PC-3 (cell line): Measurements from ENCODE around the gene UTS2B. TPM values are rescaled to one million over a fixed set of nuclear protein-coding genes. Genes with fewer than 3 reads are reported as not detected.

Experiments used
- ATAC-seq: fragments of 200-7000 bp; cut with Tn5 transposase; 2 replicates; pipeline ENCODE4 v1.9.1; 2020; ENCODE audit warnings: mild to moderate bottlenecking, moderate library complexity
- BruUV-seq: library from RNA; stranded (reverse); fragments of 400-500 nt; replicated peaks from 2 replicates; lab custom pipeline; 2021; lab: Mats Ljungman, UMichigan
- CTCF ChIA-PET: fragments of 300-600 bp; sonication (Branson Sonifier 250); formaldehyde crosslinking; loops from one replicate; lab custom pipeline; 2022; ENCODE audit warnings: antibody characterized with exemption; lab: Charles Lee
- POLR2A ChIA-PET: fragments of 300-600 bp; sonication (Branson Sonifier 250); formaldehyde crosslinking; loops from one replicate; lab custom pipeline; 2022; ENCODE audit warnings: antibody characterized with exemption; ENCODE audit not compliant: unreplicated experiment; lab: Charles Lee
- DNase-seq: peaks from one replicate; pipeline ENCODE4 v3.0.0-alpha.2; 2015
- H2AFZ ChIP-seq: fragments of 300-600 bp; sonication (generic); 2 replicates; pipeline ENCODE4 v1.6.0; 2016; ENCODE audit warnings: antibody characterized with exemption, low read length
- H3F3A ChIP-seq: fragments of 300-600 bp; sonication (generic); one replicate; pipeline ENCODE4 v1.6.0; 2017; ENCODE audit warnings: antibody characterized with exemption, low read length, control low read depth, mild to moderate bottlenecking; ENCODE audit not compliant: unreplicated experiment
- H3K27ac ChIP-seq: fragments of 300-600 bp; sonication (generic); 2 replicates; pipeline ENCODE4 v1.5.1; 2016; ENCODE audit warnings: mild to moderate bottlenecking, low read length
- H3K27me3 ChIP-seq: fragments of 300-600 bp; sonication (generic); 2 replicates; pipeline ENCODE4 v1.6.1; 2016; ENCODE audit warnings: low read length, mixed read lengths
- H3K36me3 ChIP-seq: fragments of 300-600 bp; sonication (generic); 2 replicates; pipeline ENCODE4 v1.6.1; 2016; ENCODE audit warnings: low read depth, mixed run types, low read length, mixed read lengths
- H3K4me1 ChIP-seq: fragments of 300-600 bp; sonication (generic); 2 replicates; pipeline ENCODE4 v1.5.1; 2016; ENCODE audit warnings: low read length; ENCODE audit not compliant: insufficient read depth
- H3K4me2 ChIP-seq: fragments of 300-600 bp; sonication (generic); 2 replicates; pipeline ENCODE4 v1.6.0; 2016; ENCODE audit warnings: low read length
- H3K4me3 ChIP-seq: fragments of 300-600 bp; sonication (generic); 2 replicates; pipeline ENCODE4 v1.5.1; 2016; ENCODE audit warnings: mild to moderate bottlenecking, low read length, mixed read lengths
- H3K79me2 ChIP-seq: fragments of 300-600 bp; sonication (generic); 2 replicates; pipeline ENCODE4 v1.6.1; 2017; ENCODE audit warnings: low read length, mixed read lengths
- H3K9ac ChIP-seq: fragments of 300-600 bp; sonication (generic); 2 replicates; pipeline ENCODE4 v1.6.0; 2016; ENCODE audit warnings: mild to moderate bottlenecking, low read length
- H3K9me2 ChIP-seq: fragments of 300-600 bp; sonication (generic); replicated peaks from 2 replicates; pipeline ENCODE4 v1.6.1; 2016; ENCODE audit warnings: mixed run types, low read length, mixed read lengths
- H3K9me3 ChIP-seq: fragments of 300-600 bp; sonication (generic); 2 replicates; pipeline ENCODE4 v1.6.1; 2016; ENCODE audit warnings: low read length, mixed read lengths
- H4K20me1 ChIP-seq: fragments of 300-600 bp; sonication (generic); 2 replicates; pipeline ENCODE4 v1.6.1; 2016; ENCODE audit warnings: low read length, mixed read lengths
- EZH2 ChIP-seq: fragments of 300-600 bp; sonication (generic); IDR thresholded peaks from one replicate; pipeline ENCODE4 v1.6.1; 2017; ENCODE audit warnings: antibody characterized with exemption, mild to moderate bottlenecking, low read length; ENCODE audit not compliant: unreplicated experiment
- EZH2phosphoT487 ChIP-seq: fragments of 300-600 bp; sonication (generic); IDR thresholded peaks from 2 replicates; pipeline ENCODE4 v1.6.1; 2018; ENCODE audit warnings: mild to moderate bottlenecking, antibody characterized with exemption, low read length, borderline replicate concordance
- intact Hi-C: fragments of 100-400 bp; cut with micrococcal nuclease; formaldehyde crosslinking; loops from 2 replicates; pipeline ENCODE4 v1.9.0; 2023
- total RNA-seq: library from RNA; depleted of rRNA; stranded (reverse); fragments of >200 nt; gene quantifications from 2 replicates; pipeline ENCODE4 v1.2.3, GENCODE V29; 2014
- TF ChIP-seq, protein P1 (sequence below): fragments of 300-600 bp; sonication (generic); conservative IDR thresholded peaks from 2 replicates; pipeline ENCODE4 v1.5.1; 2017; ENCODE audit warnings: antibody characterized with exemption, low read depth, mild to moderate bottlenecking, low read length

UTS2B gene
- total RNA-seq, 1 experiment from 2014 or later: not detected

DNA sequence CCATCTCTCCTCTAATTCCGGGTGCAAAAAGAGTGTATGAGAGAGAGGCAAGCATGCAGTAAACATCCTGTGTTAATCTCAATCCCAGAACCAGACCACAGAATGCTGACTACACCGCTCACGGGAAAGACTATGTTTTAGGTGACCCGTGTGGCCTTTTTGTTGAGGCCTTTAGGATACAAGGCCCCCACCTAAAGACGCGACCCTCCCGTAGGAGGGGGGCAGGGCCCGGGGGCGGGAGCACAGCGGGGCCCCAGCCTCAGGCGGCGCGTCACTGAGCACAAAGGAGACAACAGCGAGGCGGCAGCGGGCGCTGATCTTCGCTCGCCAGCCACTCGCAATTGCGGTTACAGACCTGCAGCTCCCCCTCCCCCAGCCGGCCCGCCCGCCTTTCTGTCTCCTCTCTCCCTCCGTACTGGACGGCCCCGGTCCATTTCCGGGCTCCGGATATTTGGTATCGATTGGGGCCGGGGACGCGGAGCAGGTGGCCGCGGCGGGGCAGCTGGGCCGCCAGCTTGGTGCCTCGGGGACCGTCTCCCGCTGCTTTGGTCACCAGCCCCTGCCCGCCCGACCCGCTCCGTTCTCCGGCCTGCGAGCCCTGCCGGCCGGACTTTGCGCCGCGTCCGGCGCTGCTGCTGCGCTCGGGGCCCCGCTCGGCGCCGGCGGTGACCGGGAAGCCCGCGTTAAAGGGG, 1.2 kb downstream of the UTS2B start, which contains the start of gene CCDC50:
Gene CCDC50 (plus strand): TSS at position 433 of the 692 bp plus-strand sequence. CDS start 281 bp downstream, outside the sequence.
- peak; percentile 72 for DNase-seq
- H3K4me1 ChIP-seq: peaks cover 39% of the 10 kb centered on the region
- no peaks in the 10 kb centered on the region for H3K27me3 ChIP-seq
- ChIA-PET CTCF (interaction anchor here (1.0 kb wide), 1 partner anchor 85 kb away, joined by 4 read pairs; no protein-coding TSS in a partner anchor), POLR2A (interaction anchor here (0.6 to 1.0 kb wide), 4 partner anchors 82 to 388 kb away, joined by 3 to 5 read pairs (median 4); no protein-coding TSS in a partner anchor)
- H3K27ac ChIP-seq: peak within 1 kb of the TSS; percentile 72
- no peaks in the 10 kb centered on the region for H3K9me3 ChIP-seq
- H4K20me1 ChIP-seq: no peaks in the 10 kb centered on the region
- H3K9me2 ChIP-seq: no peaks in the 10 kb centered on the region
- H3K9ac ChIP-seq: peak within 1 kb of the TSS; percentile 88
- peak; percentile 60 for ATAC-seq
- H3F3A ChIP-seq: peaks cover 7% of the 10 kb centered on the region
- H3K36me3 ChIP-seq: no peaks in the 10 kb centered on the region
- no TSS peak for BruUV-seq
- TF ChIP-seq, protein P1, sequence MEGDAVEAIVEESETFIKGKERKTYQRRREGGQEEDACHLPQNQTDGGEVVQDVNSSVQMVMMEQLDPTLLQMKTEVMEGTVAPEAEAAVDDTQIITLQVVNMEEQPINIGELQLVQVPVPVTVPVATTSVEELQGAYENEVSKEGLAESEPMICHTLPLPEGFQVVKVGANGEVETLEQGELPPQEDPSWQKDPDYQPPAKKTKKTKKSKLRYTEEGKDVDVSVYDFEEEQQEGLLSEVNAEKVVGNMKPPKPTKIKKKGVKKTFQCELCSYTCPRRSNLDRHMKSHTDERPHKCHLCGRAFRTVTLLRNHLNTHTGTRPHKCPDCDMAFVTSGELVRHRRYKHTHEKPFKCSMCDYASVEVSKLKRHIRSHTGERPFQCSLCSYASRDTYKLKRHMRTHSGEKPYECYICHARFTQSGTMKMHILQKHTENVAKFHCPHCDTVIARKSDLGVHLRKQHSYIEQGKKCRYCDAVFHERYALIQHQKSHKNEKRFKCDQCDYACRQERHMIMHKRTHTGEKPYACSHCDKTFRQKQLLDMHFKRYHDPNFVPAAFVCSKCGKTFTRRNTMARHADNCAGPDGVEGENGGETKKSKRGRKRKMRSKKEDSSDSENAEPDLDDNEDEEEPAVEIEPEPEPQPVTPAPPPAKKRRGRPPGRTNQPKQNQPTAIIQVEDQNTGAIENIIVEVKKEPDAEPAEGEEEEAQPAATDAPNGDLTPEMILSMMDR: no peak
- TF ChIP-seq EZH2phosphoT487 (no peak), EZH2 (no peak)
- intact Hi-C loops: loop anchor here (1.0 to 2.0 kb wide), 2 partner anchors 46 to 85 kb away; no protein-coding TSS in a partner anchor
- H2AFZ ChIP-seq: peak within 1 kb of the TSS; percentile 86
- H3K4me3 ChIP-seq: peak within 1 kb of the TSS; percentile 84
- H3K79me2 ChIP-seq: peaks cover 54% of the 10 kb centered on the region
- peak within 1 kb of the TSS; percentile 92 for H3K4me2 ChIP-seq

- Histone ChIP-seq H3K27ac (peak overlapping the region; percentile 72; the same call in 1 of the 2 replicates), H3K36me3 (no peaks in the 10 kb centered on the region), H4K20me1 (no peaks in the 10 kb centered on the region), H3K9me2 (no peaks in the 10 kb centered on the region), H3K4me1 (peaks cover 34% of the 10 kb centered on the region), H3F3A (peaks cover 7% of the 10 kb centered on the region), H3K27me3 (no peaks in the 10 kb centered on the region), H3K79me2 (peaks cover 48% of the 10 kb centered on the region), H3K9me3 (no peaks in the 10 kb centered on the region), H2AFZ (peak overlapping the region; percentile 86), H3K4me3 (peak overlapping the region; percentile 84), H3K4me2 (peak overlapping the region; percentile 92), H3K9ac (peak overlapping the region; percentile 88)
- TF ChIP-seq, protein P1: no peak
- TF ChIP-seq EZH2phosphoT487 (no peak), EZH2 (no peak)
- BruUV-seq: TSS peak; percentile 11
- no peak for DNase-seq
- intact Hi-C loops: loop anchor here (2.0 kb wide), 1 partner anchor 46 kb away; no protein-coding TSS in a partner anchor
- ChIA-PET CTCF (interaction anchor here (1.0 kb wide), 1 partner anchor 84 kb away, joined by 4 read pairs; no protein-coding TSS in a partner anchor), POLR2A (interaction anchor here (0.6 to 0.7 kb wide), 3 partner anchors 81 to 389 kb away, joined by 3 to 4 read pairs (median 3); no protein-coding TSS in a partner anchor)
- no peak for ATAC-seq
These were observed 1.9 kb downstream of the UTS2B start for GRCh38 chr3:191328383-191328961.
